Stimulated activated CD4-positive, alpha-beta T cell treated with anti-CD3 and anti-CD28 coated beads, Interleukin-4, amount 100 ng/mL, for 24 hours (primary cell): Measurements from ENCODE around the gene HAGHL.
A peak's percentile ranks its signal among the peaks of the same experiment; 100 is the strongest.
"Not testable (repeated sequence)": the region's sequence is repeated elsewhere in the genome, so short reads cannot be mapped to it uniquely, and the experiment has no call there.

Experiments
- DNase-seq: peaks from one replicate; pipeline ENCODE4 v3.0.0-alpha.2; 2020

Gene HAGHL

GRCh38 chr16:736936-737481 lies 10.1 kb downstream of the HAGHL start:
- DNase-seq, result no peak

- no peak for DNase-seq
Measured at GRCh38 chr16:739560-740458, 12.9 kb downstream of the HAGHL start.

GRCh38 chr16:740459-740763 lies 13.5 kb downstream of the HAGHL start:
- no peak for DNase-seq

GRCh38 chr16:740764-741505 lies 14.0 kb downstream of the HAGHL start, which contains the start of gene CIAO3:
Gene CIAO3 (minus strand): TSS chr16:740997. CDS start chr16:740985, 12 bp downstream.
- DNase-seq, result peak; percentile 92

- no peak for DNase-seq
Measured at GRCh38 chr16:741986-742629, 15.2 kb downstream of the HAGHL start.

- DNase-seq, result not testable (repeated sequence)
Measured at GRCh38 chr16:742894-743293, 16.0 kb downstream of the HAGHL start.

GRCh38 chr16:743794-744500 lies 17.0 kb downstream of the HAGHL start:
- DNase-seq, result no peak

GRCh38 chr16:745739-746138 lies 18.8 kb downstream of the HAGHL start:
- no peak for DNase-seq

GRCh38 chr16:746637-747036 lies 19.7 kb downstream of the HAGHL start:
- DNase-seq, result no peak

- DNase-seq, result no peak
Measured at GRCh38 chr16:747978-748746, 21.3 kb downstream of the HAGHL start.

GRCh38 chr16:749010-749409 lies 22.1 kb downstream of the HAGHL start:
- no peak for DNase-seq

GRCh38 chr16:750485-750884 lies 23.6 kb downstream of the HAGHL start:
- no peak for DNase-seq

- DNase-seq, result no peak
Measured at GRCh38 chr16:751152-752006, 24.5 kb downstream of the HAGHL start.

- no peak for DNase-seq
Measured at GRCh38 chr16:752007-752312, 25.1 kb downstream of the HAGHL start.

- DNase-seq, result not testable (repeated sequence)
Measured at GRCh38 chr16:754121-754607, 27.3 kb downstream of the HAGHL start.

- DNase-seq, result no peak
Measured at GRCh38 chr16:754656-755055, 27.8 kb downstream of the HAGHL start.

- no peak for DNase-seq
Measured at GRCh38 chr16:756428-756827, 29.5 kb downstream of the HAGHL start.

GRCh38 chr16:759110-759910 lies 32.4 kb downstream of the HAGHL start:
- DNase-seq, result no peak

GRCh38 chr16:760065-760464 lies 33.2 kb downstream of the HAGHL start:
- no peak for DNase-seq
